H1 (cell line): ENCODE data around the gene PTPRR. TPM values are rescaled to one million over a fixed set of nuclear protein-coding genes. Genes with fewer than 3 reads are reported as not detected.

Experiments
- KDM5A ChIP-seq: fragments of 200-600 bp; IDR thresholded peaks from 2 replicates; pipeline ENCODE4 v1.7.1; 2012; ENCODE audit warnings: mild to moderate bottlenecking, low read length, inconsistent platforms, mixed read lengths
- polyA plus RNA-seq, 7 experiments: library from polyadenylated mRNA; depleted of rRNA in 3 of 7; stranded (reverse) in 5 of 7; unstranded in 2 of 7; fragments of >200 nt in 5 of 7; fragments of 200-250 nt in 2 of 7; gene quantifications; 1 replicate in 5 of 7; 2 replicates in 1 of 7; 4 replicates in 1 of 7; pipeline versions ENCODE4 v1.2.1 to v1.2.3, GENCODE V29; 2011 to 2013; ENCODE audit warnings: missing spikeins in 2 of 7, mixed read lengths in 2 of 7
- total RNA-seq: library from RNA; stranded (reverse); fragmentation: NEBNext Ultra II Directional; extraction: Animal tissue kit (Norgen Biotek cat#: 25700); gene quantifications from 2 replicates; pipeline ENCODE4 v1.2.1, GENCODE V29; 2021

Gene PTPRR
- total and polyA plus RNA-seq, 2 of the 8 experiments (the other 6 are each of a cell fraction or from before 2014, with no cell fraction given), result 0.07 to 0.35 TPM

GRCh38 chr12:70875628-70876027 lies 44.9 kb downstream of the PTPRR start (continued):
- no peak for TF ChIP-seq KDM5A
